NT2/D1 (cell line): ENCODE measurements around the gene KAZN.

Experiments used
- SUZ12 ChIP-seq: IDR thresholded peaks from 2 replicates; pipeline ENCODE4 v1.6.1; 2011; ENCODE audit not compliant: insufficient read length, insufficient read depth; ENCODE audit errors: extremely low read depth
- ZNF274 ChIP-seq: IDR thresholded peaks from 2 replicates; pipeline ENCODE4 v1.6.1; 2011; ENCODE audit warnings: mild to moderate bottlenecking, low read depth, low read length

GRCh38 chr1:14922942-14923726 lies 324.6 kb downstream of the KAZN start:
- TF ChIP-seq SUZ12 (no peak), ZNF274 (no peak)
